Kidney capillary endothelial cell (primary cell): ENCODE data around the gene C16orf46.

Experiments
- DNase-seq: peaks from one replicate; pipeline ENCODE4 v3.0.0-alpha.2; 2018; ENCODE audit warnings: low spot score

C16orf46 gene

GRCh38 chr16:81018496-81018895, 58.5 kb downstream of the C16orf46 start:
- DNase-seq = no peak

- DNase-seq = no peak
Measured at GRCh38 chr16:81014672-81015071, 62.4 kb downstream of the C16orf46 start.

- no peak for DNase-seq
Measured at GRCh38 chr16:81012974-81013373, 64.1 kb downstream of the C16orf46 start.
